WERI-Rb-1 (cell line): ENCODE results near the gene PPP1R9A.

Source experiments
- DNase-seq: peaks from one replicate; pipeline ENCODE4 v3.0.0-alpha.2; 2020
- H3K27ac ChIP-seq: fragments of 250-450 bp; sonication (Bioruptor Pico); 2 replicates; pipeline ENCODE4 v1.5.1; 2020; ENCODE audit warnings: mild to moderate bottlenecking, moderate library complexity
- H3K27me3 ChIP-seq: fragments of 250-450 bp; sonication (Bioruptor Pico); 2 replicates; pipeline ENCODE4 v1.5.1; 2021; ENCODE audit warnings: mild to moderate bottlenecking, low read depth, moderate library complexity; ENCODE audit not compliant: insufficient read depth, severe bottlenecking
- H3K36me3 ChIP-seq: fragments of 250-450 bp; sonication (Bioruptor Pico); 2 replicates; pipeline ENCODE4 v1.5.1; 2020; ENCODE audit warnings: mild to moderate bottlenecking, moderate library complexity
- H3K4me3 ChIP-seq: 2 replicates; pipeline ENCODE4 v1.5.1; 2011; ENCODE audit warnings: low read depth, mild to moderate bottlenecking, control low read depth, low read length
- H3K9me3 ChIP-seq: fragments of 250-450 bp; sonication (Bioruptor Pico); 2 replicates; pipeline ENCODE4 v1.5.1; 2021; ENCODE audit warnings: mild to moderate bottlenecking, moderate library complexity; ENCODE audit not compliant: severe bottlenecking
- CTCF ChIP-seq: IDR thresholded peaks from 2 replicates; pipeline ENCODE4 v1.5.1; 2011; ENCODE audit warnings: low read depth, mild to moderate bottlenecking, control low read depth, inconsistent platforms, low read length

Gene PPP1R9A

GRCh38 chr7:94912085-94912484 is 4.7 kb downstream of the PPP1R9A start:
- no peak for TF ChIP-seq CTCF
- DNase-seq: no peak
- no peaks in the 10 kb centered on the region for H3K9me3 ChIP-seq
- no peak overlapping the region for H3K27ac ChIP-seq
- no peak overlapping the region for H3K4me3 ChIP-seq
- H3K36me3 ChIP-seq: peaks cover 11% of the 10 kb centered on the region
- H3K27me3 ChIP-seq: no peaks in the 10 kb centered on the region

GRCh38 chr7:94913391-94913790 is 6.0 kb downstream of the PPP1R9A start:
- no peaks in the 10 kb centered on the region for H3K27me3 ChIP-seq
- TF ChIP-seq CTCF: no peak
- H3K36me3 ChIP-seq: peaks cover 11% of the 10 kb centered on the region
- DNase-seq: no peak
- H3K4me3 ChIP-seq: no peak overlapping the region
- no peaks in the 10 kb centered on the region for H3K9me3 ChIP-seq
- no peak overlapping the region for H3K27ac ChIP-seq

- DNase-seq: no peak
- Histone ChIP-seq H3K9me3 (no peaks in the 10 kb centered on the region), H3K27ac (no peak overlapping the region), H3K36me3 (no peaks in the 10 kb centered on the region; the same call in 1 of the 2 replicates), H3K27me3 (no peaks in the 10 kb centered on the region), H3K4me3 (no peak overlapping the region)
- TF ChIP-seq CTCF: no peak
These were observed 14.5 kb downstream of the PPP1R9A start for GRCh38 chr7:94921911-94922310.

- Histone ChIP-seq H3K27me3 (no peaks in the 10 kb centered on the region), H3K36me3 (no peaks in the 10 kb centered on the region), H3K27ac (no peak overlapping the region), H3K9me3 (no peaks in the 10 kb centered on the region), H3K4me3 (no peak overlapping the region)
- TF ChIP-seq CTCF: no peak
- DNase-seq: no peak
These were observed 15.1 kb downstream of the PPP1R9A start for GRCh38 chr7:94922457-94922856.

- DNase-seq: no peak
- H3K27ac ChIP-seq: no peak overlapping the region
- TF ChIP-seq CTCF: no peak
- no peaks in the 10 kb centered on the region for H3K27me3 ChIP-seq
- H3K4me3 ChIP-seq: no peak overlapping the region
- H3K36me3 ChIP-seq: no peaks in the 10 kb centered on the region
- H3K9me3 ChIP-seq: no peaks in the 10 kb centered on the region
These were observed 16.0 kb downstream of the PPP1R9A start for GRCh38 chr7:94923412-94923811.

- Histone ChIP-seq H3K9me3 (no peaks in the 10 kb centered on the region), H3K4me3 (no peak overlapping the region), H3K27ac (no peak overlapping the region), H3K27me3 (no peaks in the 10 kb centered on the region), H3K36me3 (no peaks in the 10 kb centered on the region)
- TF ChIP-seq CTCF: no peak
- DNase-seq: no peak
These were observed 20.8 kb downstream of the PPP1R9A start for GRCh38 chr7:94928168-94928707.
